Activated T-cell treated with anti-CD3 and anti-CD28 coated beads, Interleukin-2, amount 50 U/mL, for 1 hour (primary cell): Measurements from ENCODE around the gene KCNQ2.

ENCODE experiments used
- DNase-seq: peaks from one replicate; pipeline ENCODE4 v3.0.0-alpha.2; 2020

Gene KCNQ2

GRCh38 chr20:63365601-63366389, 106.7 kb downstream of the KCNQ2 start:
- DNase-seq, result no peak

- DNase-seq, result no peak
Measured at GRCh38 chr20:63364801-63365585, 107.5 kb downstream of the KCNQ2 start.

- DNase-seq, result no peak
Measured at GRCh38 chr20:63363981-63364561, 108.4 kb downstream of the KCNQ2 start.

GRCh38 chr20:63363013-63363957, 109.2 kb downstream of the KCNQ2 start:
- DNase-seq, result no peak

GRCh38 chr20:63362436-63363009, 109.9 kb downstream of the KCNQ2 start:
- DNase-seq, result no peak

GRCh38 chr20:63361519-63362435, 110.7 kb downstream of the KCNQ2 start:
- no peak for DNase-seq

GRCh38 chr20:63360850-63361518, 111.5 kb downstream of the KCNQ2 start, which contains the start of gene CHRNA4:
Gene CHRNA4, minus strand, starts transcription at chr20:63361349. Its CDS starts 184 bp downstream, at chr20:63361165.
- DNase-seq, result no peak

GRCh38 chr20:63359937-63360849, 112.3 kb downstream of the KCNQ2 start:
- no peak for DNase-seq

- DNase-seq, result no peak
Measured at GRCh38 chr20:63359164-63359934, 113.1 kb downstream of the KCNQ2 start.

- DNase-seq, result no peak
Measured at GRCh38 chr20:63357921-63358905, 114.2 kb downstream of the KCNQ2 start.

GRCh38 chr20:63356931-63357879, 115.2 kb downstream of the KCNQ2 start:
- no peak for DNase-seq

GRCh38 chr20:63356511-63356910, 115.9 kb downstream of the KCNQ2 start:
- no peak for DNase-seq

GRCh38 chr20:63355781-63356295, 116.6 kb downstream of the KCNQ2 start:
- no peak for DNase-seq

- no peak for DNase-seq
Measured at GRCh38 chr20:63354636-63355350, 117.7 kb downstream of the KCNQ2 start.

GRCh38 chr20:63352811-63353221, 119.6 kb downstream of the KCNQ2 start:
- no peak for DNase-seq
